HCT116 (cell line): ENCODE measurements around the gene EHD3.

Experiments used
- FOSL1 ChIP-seq: IDR thresholded peaks from 2 replicates; pipeline ENCODE4 v1.6.1; 2012; ENCODE audit warnings: low read depth
- SIN3A ChIP-seq: IDR thresholded peaks from 2 replicates; pipeline ENCODE4 v1.6.1; 2012; ENCODE audit warnings: low read depth

DNA sequence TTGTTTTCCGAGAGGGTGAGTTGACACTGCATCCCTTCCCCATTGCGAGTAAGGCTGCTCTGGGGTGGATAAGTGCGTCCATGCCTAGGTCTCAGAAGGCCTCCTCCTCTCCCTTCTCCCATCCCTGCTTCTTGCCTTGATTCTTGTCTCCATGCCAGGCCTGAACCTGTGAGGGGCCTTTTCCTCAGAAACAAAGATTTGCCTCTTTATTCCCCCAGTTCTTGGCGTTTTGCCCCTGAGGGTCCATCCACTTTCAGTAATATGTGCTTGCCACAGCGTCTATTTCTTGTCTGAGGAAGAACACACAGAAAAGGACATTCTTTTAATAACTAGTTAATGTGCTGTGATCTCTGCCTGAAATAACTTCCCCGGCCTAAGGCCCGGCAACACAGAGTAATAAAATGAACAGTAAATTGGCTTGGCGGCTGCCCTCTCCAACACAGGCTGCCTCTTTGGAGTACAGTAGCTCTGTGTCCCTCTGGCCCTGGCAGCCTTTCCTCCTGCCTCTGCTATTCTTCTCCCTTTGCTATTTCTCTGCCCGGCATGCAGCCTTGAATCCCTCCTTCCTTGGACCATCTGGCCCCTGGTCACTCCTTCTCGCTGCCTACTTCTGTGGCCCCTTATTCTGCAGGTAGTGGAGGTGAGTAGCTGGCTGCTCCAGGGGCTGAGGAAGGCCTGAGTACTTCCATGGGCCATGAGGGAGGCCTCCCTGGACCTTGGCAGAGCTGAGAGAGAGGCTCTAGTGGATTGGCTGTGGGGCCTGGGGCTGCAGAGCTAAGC, 4.4 kb downstream of the EHD3 start:
- TF ChIP-seq FOSL1 (no peak), SIN3A (no peak)
